Small intestine (tissue), 7 donors: ENCODE data around the gene E2F4. TPM values are rescaled to one million over a fixed set of nuclear protein-coding genes. Genes with fewer than 3 reads are reported as not detected.

Experiments used
- DNase-seq, 2 donors: peaks; one replicate each; pipeline versions ENCODE4 v3.0.0 to v3.0.0-alpha.2; 2013
- FAIRE-seq: peaks from 2 replicates; lab custom pipeline; 2012; peaks lifted over from hg19 to GRCh38; lab: Jason Lieb, UNC
- H3K27ac ChIP-seq, 3 donors: one replicate each; pipeline ENCODE4 v1.5.1; 2013; ENCODE audit warnings: low read length in 2 of 3, mild to moderate bottlenecking in 2 of 3, control low read depth in 1 of 3, inconsistent platforms in 1 of 3, low read depth in 1 of 3, moderate library complexity in 1 of 3
- H3K27me3 ChIP-seq, 3 donors: one replicate each; pipeline ENCODE4 v1.6.1; 2013; ENCODE audit warnings: low read length in 3 of 3, inconsistent platforms in 1 of 3; ENCODE audit not compliant: control insufficient read depth in 3 of 3, insufficient read depth in 3 of 3
- H3K36me3 ChIP-seq, 3 donors: one replicate each; pipeline ENCODE4 v1.6.1; 2013; ENCODE audit warnings: low read length in 3 of 3, inconsistent platforms in 1 of 3, low read depth in 1 of 3, mild to moderate bottlenecking in 1 of 3, moderate library complexity in 1 of 3; ENCODE audit not compliant: control insufficient read depth in 3 of 3, insufficient read depth in 2 of 3
- H3K4me1 ChIP-seq, 3 donors: one replicate each; pipeline ENCODE4 v1.6.1; 2013; ENCODE audit warnings: low read length in 2 of 3, inconsistent platforms in 1 of 3, low read depth in 1 of 3, mild to moderate bottlenecking in 1 of 3, moderate library complexity in 1 of 3; ENCODE audit not compliant: control insufficient read depth in 3 of 3, insufficient read depth in 2 of 3
- H3K4me3 ChIP-seq, 3 donors: one replicate each; pipeline ENCODE4 v1.5.1; 2013; ENCODE audit warnings: low read length in 3 of 3, control low read depth in 1 of 3, inconsistent platforms in 1 of 3, low read depth in 1 of 3, mild to moderate bottlenecking in 1 of 3, moderate library complexity in 1 of 3
- H3K9me3 ChIP-seq, 2 donors: one replicate each; pipeline ENCODE4 v1.6.1; 2013; ENCODE audit warnings: low read depth in 1 of 2, low read length in 1 of 2; ENCODE audit not compliant: control insufficient read depth in 2 of 2, insufficient read depth in 1 of 2
- WGBS, 3 donors: extraction: QIAGEN DNeasy Blood & Tissue Kit; methylation state at CpG; one replicate each; pipeline ENCODE4 v1.1.7; 2013; 5-methylcytosine and 5-hydroxymethylcytosine counted together
- polyA plus RNA-seq, 4 donors: library from polyadenylated mRNA; stranded (reverse) in 3 of 4; unstranded in 1 of 4; fragments of 200-250 nt in 3 of 4; fragments of 120-200 nt in 1 of 4; gene quantifications; one replicate each; pipeline versions ENCODE4 v1.2.1 to v1.2.3, GENCODE V29; 2013
- donor health status: healthy with polysubstance abuse.
- donor health status: control.
- donor health status: control.
- donor health status: Bipolar disorder and iron deficiency.
- donor health status: healthy.

The E2F4 gene
- polyA plus RNA-seq, 4 donors: 48.6 to 63.7 (median 58.3) TPM

GRCh38 chr16:67188798-67189197 lies 3.2 kb upstream of the E2F4 start:
- H3K4me3 ChIP-seq: no peak overlapping the region
- peaks cover 0 to 11% (median 0%) of the 10 kb centered on the region in 3 donors for H3K36me3 ChIP-seq
- no peaks in the 10 kb centered on the region for H3K9me3 ChIP-seq
- 89 to 95% (median 90%) methylated on average over 14 to 15 of the region's 15 CpGs for WGBS, 3 donors
- FAIRE-seq (no peak), DNase-seq (no peak)
- H3K4me1 ChIP-seq: peaks cover 6 to 34% (median 13%) of the 10 kb centered on the region in 3 donors
- H3K27me3 ChIP-seq: peaks cover 0 to 6% (median 0%) of the 10 kb centered on the region in 3 donors
- H3K27ac ChIP-seq: no peak overlapping the region

DNA sequence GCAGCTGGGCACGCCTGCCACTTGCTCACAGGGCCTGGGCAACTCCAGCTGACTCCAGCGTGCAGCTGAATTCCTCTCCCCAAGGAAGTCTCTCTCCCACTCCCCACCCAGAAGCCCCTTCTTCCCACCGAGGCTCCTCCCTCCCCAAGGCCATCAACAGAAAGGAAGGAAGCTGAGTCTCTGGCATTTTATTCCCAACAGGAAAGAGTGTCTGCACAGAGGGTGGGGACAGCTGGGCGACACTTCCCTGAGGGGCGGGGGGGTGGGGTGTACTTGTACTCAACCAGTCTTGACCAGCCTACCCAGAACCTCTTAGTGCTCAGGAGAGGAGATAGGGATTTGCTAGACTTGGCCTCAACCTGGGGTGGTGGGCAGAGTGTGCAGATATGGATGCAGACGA lies 1.9 kb upstream of the E2F4 start, which contains the start of gene EXOC3L1:
EXOC3L1 (minus strand) TSS at position 96 of the 400 bp plus-strand sequence. CDS start 460 bp downstream, outside the sequence.
- no peaks in the 10 kb centered on the region for H3K9me3 ChIP-seq
- no peaks in the 10 kb centered on the region for H3K27me3 ChIP-seq
- H3K36me3 ChIP-seq: peaks cover 0 to 24% (median 2%) of the 10 kb centered on the region in 3 donors
- H3K4me1 ChIP-seq: peaks cover 3 to 29% (median 13%) of the 10 kb centered on the region in 3 donors
- no peak within 1 kb of the TSS for H3K4me3 ChIP-seq
- no peak for FAIRE-seq
- WGBS, 3 donors: 46 to 65% (median 58%) methylated on average over 6 of the region's 6 CpGs
- no peak within 1 kb of the TSS for H3K27ac ChIP-seq
- DNase-seq: no peak

- 74 to 76% (median 76%) methylated on average over 13 of the region's 13 CpGs for WGBS, 3 donors
- H3K36me3 ChIP-seq: peaks cover 2 to 31% (median 5%) of the 10 kb centered on the region in 3 donors
- no peaks in the 10 kb centered on the region for H3K9me3 ChIP-seq
- no peaks in the 10 kb centered on the region for H3K27me3 ChIP-seq
- no peak overlapping the region for H3K4me3 ChIP-seq
- H3K4me1 ChIP-seq: peaks cover 3 to 22% (median 11%) of the 10 kb centered on the region in 3 donors
- FAIRE-seq (no peak), DNase-seq (no peak)
- no peak overlapping the region for H3K27ac ChIP-seq
Measured at GRCh38 chr16:67190448-67191399, 1.2 kb upstream of the E2F4 start.

DNA sequence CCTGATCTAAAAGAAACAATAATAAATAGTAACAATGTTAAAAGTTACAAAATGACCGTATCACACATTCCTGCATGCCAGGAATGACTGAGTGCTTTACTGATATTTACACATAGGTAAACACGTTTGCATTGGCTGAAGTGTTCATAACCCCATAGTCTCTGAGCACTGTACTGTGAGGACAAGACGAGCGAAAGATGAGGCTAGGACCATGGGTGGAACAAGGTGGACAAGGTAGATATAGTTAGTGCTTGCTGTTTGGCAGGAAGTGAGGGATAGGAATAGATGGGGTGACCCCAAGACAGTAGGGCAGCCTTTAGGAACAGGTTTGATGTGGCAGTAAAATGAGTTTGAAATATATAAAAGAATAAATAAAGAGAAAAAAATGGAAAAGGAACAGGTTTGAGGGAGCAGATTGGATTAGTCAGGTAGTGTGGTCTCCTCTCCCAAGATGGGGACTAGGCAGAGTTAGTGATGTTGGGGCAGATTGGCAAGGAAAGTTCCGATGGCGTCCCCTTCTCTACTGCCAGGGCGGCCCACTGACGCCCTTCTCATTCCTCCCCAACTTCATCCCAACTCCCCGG lies 452 bp upstream of the E2F4 start:
- 26 to 30% (median 27%) methylated on average over 7 to 9 of the region's 9 CpGs for WGBS, 3 donors
- H3K27me3 ChIP-seq: no peaks in the 10 kb centered on the region
- H3K4me1 ChIP-seq: peaks cover 3 to 19% (median 11%) of the 10 kb centered on the region in 3 donors
- no peak for FAIRE-seq
- peaks cover 8 to 38% (median 8%) of the 10 kb centered on the region in 3 donors for H3K36me3 ChIP-seq
- H3K9me3 ChIP-seq: no peaks in the 10 kb centered on the region
- no peak overlapping the region for H3K4me3 ChIP-seq
- no peak overlapping the region for H3K27ac ChIP-seq
- no peak for DNase-seq

- peaks cover 3 to 21% (median 11%) of the 10 kb centered on the region in 3 donors for H3K4me1 ChIP-seq
- FAIRE-seq (no peak), DNase-seq (no peak)
- peak overlapping the region in 1 of 3 donors; percentile 70 for H3K27ac ChIP-seq
- H3K4me3 ChIP-seq: peak overlapping the region; percentile 88 to 95 (median 95)
- no peaks in the 10 kb centered on the region for H3K27me3 ChIP-seq
- H3K9me3 ChIP-seq: no peaks in the 10 kb centered on the region
- WGBS, 3 donors: 7 to 20% (median 14%) methylated on average over 15 to 17 of the region's 17 CpGs
- peaks cover 11 to 52% (median 19%) of the 10 kb centered on the region in 3 donors for H3K36me3 ChIP-seq
Measured at GRCh38 chr16:67192781-67193361, 916 bp downstream of the E2F4 start.

- H3K36me3 ChIP-seq: peaks cover 11 to 59% (median 19%) of the 10 kb centered on the region in 3 donors
- H3K4me3 ChIP-seq: no peak overlapping the region
- H3K4me1 ChIP-seq: peaks cover 5 to 27% (median 11%) of the 10 kb centered on the region in 3 donors
- FAIRE-seq (no peak), DNase-seq (no peak)
- H3K9me3 ChIP-seq: no peaks in the 10 kb centered on the region
- no peaks in the 10 kb centered on the region for H3K27me3 ChIP-seq
- no peak overlapping the region for H3K27ac ChIP-seq
Measured at GRCh38 chr16:67193536-67193935, 1.6 kb downstream of the E2F4 start.

- Histone ChIP-seq H3K4me1 (peaks cover 5 to 30% (median 11%) of the 10 kb centered on the region in 3 donors), H3K27ac (no peak overlapping the region), H3K9me3 (no peaks in the 10 kb centered on the region), H3K36me3 (peaks cover 11 to 60% (median 19%) of the 10 kb centered on the region in 3 donors), H3K27me3 (no peaks in the 10 kb centered on the region), H3K4me3 (no peak overlapping the region)
- DNase-seq (no peak), FAIRE-seq (no peak)
- 85 to 87% (median 86%) methylated on average over 6 of the region's 6 CpGs for WGBS, 3 donors
Measured at GRCh38 chr16:67194260-67194659, 2.3 kb downstream of the E2F4 start.

DNA sequence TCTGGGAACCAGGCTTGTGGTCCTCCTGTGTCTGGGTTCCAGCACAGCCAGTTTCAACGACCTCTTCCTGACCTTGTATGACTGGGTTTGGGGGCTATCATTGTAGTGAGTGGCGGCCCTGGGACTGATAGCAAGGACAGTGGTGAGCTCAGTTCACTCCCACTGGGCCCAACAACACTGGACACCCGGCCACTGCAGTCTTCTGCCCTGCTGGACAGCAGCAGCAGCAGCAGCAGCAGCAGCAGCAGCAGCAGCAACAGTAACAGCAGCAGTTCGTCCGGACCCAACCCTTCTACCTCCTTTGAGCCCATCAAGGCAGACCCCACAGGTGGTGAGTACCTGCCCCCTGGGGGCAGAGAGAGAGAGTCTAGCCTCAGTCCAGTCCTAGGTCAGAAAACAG lies 3.7 kb downstream of the E2F4 start:
- WGBS, 3 donors: 83 to 89% (median 84%) methylated on average over 5 of the region's 5 CpGs
- FAIRE-seq: no peak
- no peak for DNase-seq
- Histone ChIP-seq H3K27ac (no peak overlapping the region), H3K9me3 (no peaks in the 10 kb centered on the region), H3K27me3 (no peaks in the 10 kb centered on the region), H3K4me3 (no peak overlapping the region), H3K36me3 (peaks cover 11 to 67% (median 19%) of the 10 kb centered on the region in 3 donors), H3K4me1 (peaks cover 5 to 36% (median 11%) of the 10 kb centered on the region in 3 donors)
